Measurements from ENCODE around the gene HIVEP3. TPM values are rescaled to one million over a fixed set of nuclear protein-coding genes. Genes with fewer than 3 reads are reported as not detected.

The HIVEP3 gene
- total RNA-seq, 1 experiment from 2014 or later: 1.4 TPM

GRCh38 chr1:41652384-41653265 lies 266.1 kb downstream of the HIVEP3 start:
- no peak for DNase-seq (ENCODE audit: low read depth)
- in situ Hi-C loops (cut with HindIII; ENCODE audit: low pct_unique_long_range_greater_than_20kb, low sequenced_read_pairs): no loop called here

DNA sequence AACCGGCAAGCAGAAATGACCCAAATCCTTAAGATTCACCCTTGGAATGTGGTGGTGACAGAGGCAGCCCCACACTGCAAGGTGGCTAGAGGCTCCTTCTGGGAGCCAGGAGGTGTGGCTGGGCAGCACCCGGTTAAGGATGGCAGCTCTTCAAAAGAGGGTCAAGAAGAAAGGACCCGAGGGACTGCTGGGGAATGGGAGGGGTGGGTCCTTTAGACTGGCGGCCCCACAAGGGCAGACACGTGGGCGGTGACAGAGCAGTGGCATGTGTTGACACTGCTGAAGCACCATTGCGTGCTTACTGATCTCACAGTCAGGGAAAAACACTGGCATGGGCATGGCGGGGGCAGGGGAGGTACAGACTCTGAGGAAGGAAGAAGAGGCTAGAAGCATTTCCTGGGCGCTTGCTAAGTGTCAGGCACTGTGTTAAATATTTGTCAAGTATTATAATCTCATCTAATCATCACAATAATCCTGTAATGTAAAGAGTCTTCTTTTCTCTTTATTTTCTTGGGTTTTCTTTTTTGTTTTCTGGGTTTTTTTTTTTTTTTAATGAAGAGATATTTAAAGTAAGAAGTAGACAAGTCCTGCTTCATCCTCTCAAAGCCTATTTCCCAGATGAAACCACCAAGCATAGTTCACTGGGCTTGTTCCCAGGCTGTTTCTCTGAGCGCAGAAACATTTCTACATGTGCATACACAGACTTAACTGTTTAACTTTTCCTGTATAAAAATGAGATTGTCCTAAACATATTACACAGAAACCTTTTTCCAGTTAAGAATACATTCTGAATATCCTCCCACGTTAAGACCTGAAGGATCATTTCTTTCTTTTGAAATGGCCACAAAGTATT lies 268.5 kb downstream of the HIVEP3 start:
- in situ Hi-C loops (cut with HindIII; ENCODE audit: low pct_unique_long_range_greater_than_20kb, low sequenced_read_pairs): no loop called here
- DNase-seq (ENCODE audit: low read depth): no peak

- in situ Hi-C loops (cut with HindIII; ENCODE audit: low pct_unique_long_range_greater_than_20kb, low sequenced_read_pairs): no loop called here
- no peak for DNase-seq (ENCODE audit: low read depth)
Observed at GRCh38 chr1:41649396-41650027, 269.2 kb downstream of the HIVEP3 start.

DNA sequence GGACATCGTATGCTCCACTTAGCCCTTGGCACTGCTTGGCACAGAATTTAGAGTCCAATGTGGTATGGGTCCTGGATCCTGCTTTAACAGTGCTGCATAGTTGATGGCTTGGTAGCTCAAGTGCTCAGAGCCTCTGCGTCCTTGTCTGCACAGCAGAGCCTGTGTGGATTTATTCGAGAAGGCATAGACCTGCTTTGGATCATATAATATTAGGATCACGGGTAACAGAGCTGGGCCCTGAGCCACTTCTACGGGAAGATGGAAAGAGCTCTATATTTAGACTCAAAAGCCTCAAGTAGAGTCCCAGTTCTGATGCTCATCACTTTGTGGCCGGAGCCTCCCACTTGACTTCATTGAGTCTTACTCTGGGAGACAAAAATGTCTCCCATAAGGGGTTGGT lies 269.9 kb downstream of the HIVEP3 start:
- DNase-seq (ENCODE audit: low read depth): no peak
- in situ Hi-C loops (cut with HindIII; ENCODE audit: low pct_unique_long_range_greater_than_20kb, low sequenced_read_pairs): no loop called here

DNA sequence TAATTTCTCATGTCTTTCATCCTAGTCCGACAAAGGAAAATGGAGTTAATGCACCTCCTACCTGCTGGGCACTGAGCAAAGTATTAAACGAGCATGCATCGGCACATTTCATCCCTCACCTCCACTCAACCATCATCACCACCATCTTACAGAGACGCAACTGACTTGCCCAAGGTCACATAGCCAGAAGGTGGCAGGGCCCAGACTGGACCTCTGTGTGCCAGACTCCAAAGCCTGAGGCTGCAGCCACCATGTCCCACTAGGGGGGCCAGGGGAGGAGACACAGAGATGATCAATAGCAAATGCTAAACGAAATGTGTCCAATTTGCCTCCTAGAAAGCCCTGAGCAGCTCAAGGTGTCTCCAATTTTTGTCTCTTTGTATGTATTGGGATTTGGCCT lies 270.5 kb downstream of the HIVEP3 start:
- in situ Hi-C loops (cut with HindIII; ENCODE audit: low pct_unique_long_range_greater_than_20kb, low sequenced_read_pairs): no loop called here
- no peak for DNase-seq (ENCODE audit: low read depth)

GRCh38 chr1:41647221-41648135 lies 271.2 kb downstream of the HIVEP3 start:
- no peak for DNase-seq (ENCODE audit: low read depth)
- in situ Hi-C loops (cut with HindIII; ENCODE audit: low pct_unique_long_range_greater_than_20kb, low sequenced_read_pairs): no loop called here

DNA sequence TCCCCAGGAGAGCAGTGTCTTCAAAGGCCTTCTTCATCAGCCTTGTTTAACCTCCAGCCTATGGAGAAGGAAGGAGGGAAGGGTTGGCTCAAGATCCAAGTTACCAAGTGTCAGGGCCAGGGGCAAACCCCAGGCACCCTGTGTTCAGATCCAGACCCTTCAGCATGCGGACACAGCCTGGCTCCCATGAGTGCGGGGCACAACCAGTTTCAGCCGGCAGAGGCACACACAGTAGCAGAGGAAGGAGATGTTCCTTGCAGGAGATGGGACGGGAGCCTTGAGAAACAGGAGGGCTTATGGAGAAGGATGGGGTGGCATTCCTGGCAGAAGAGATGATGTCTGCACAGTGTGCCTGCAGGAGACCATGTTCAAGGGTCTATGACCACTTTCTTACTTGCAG lies 272.5 kb downstream of the HIVEP3 start:
- in situ Hi-C loops (cut with HindIII; ENCODE audit: low pct_unique_long_range_greater_than_20kb, low sequenced_read_pairs): no loop called here
- DNase-seq (ENCODE audit: low read depth): no peak

GRCh38 chr1:41645062-41645461 lies 273.7 kb downstream of the HIVEP3 start:
- in situ Hi-C loops (cut with HindIII; ENCODE audit: low pct_unique_long_range_greater_than_20kb, low sequenced_read_pairs): no loop called here
- DNase-seq (ENCODE audit: low read depth): no peak

GRCh38 chr1:41642922-41643821 lies 275.6 kb downstream of the HIVEP3 start:
- in situ Hi-C loops (cut with HindIII; ENCODE audit: low pct_unique_long_range_greater_than_20kb, low sequenced_read_pairs): no loop called here
- DNase-seq (ENCODE audit: low read depth): no peak

- DNase-seq (ENCODE audit: low read depth): no peak
- in situ Hi-C loops (cut with HindIII; ENCODE audit: low pct_unique_long_range_greater_than_20kb, low sequenced_read_pairs): no loop called here
Observed at GRCh38 chr1:41641941-41642527, 276.7 kb downstream of the HIVEP3 start.

DNA sequence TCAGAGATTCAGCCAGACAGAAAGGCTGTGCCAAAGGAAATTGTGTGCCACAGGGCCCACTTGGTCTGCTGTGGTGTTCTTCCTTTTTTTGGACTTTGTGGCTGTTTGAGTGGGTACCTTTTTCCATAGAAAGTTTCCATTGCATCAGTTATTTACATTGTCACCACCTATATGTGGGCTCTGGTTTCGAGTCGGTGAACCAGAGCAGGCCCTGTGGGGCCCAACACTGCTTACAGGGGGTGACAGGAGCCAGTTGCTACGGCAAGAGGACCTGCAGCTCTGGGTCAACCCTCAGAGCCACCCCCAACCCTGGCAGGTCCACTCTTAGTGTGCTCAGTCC lies 277.3 kb downstream of the HIVEP3 start:
- DNase-seq (ENCODE audit: low read depth): no peak
- in situ Hi-C loops (cut with HindIII; ENCODE audit: low pct_unique_long_range_greater_than_20kb, low sequenced_read_pairs): no loop called here

DNA sequence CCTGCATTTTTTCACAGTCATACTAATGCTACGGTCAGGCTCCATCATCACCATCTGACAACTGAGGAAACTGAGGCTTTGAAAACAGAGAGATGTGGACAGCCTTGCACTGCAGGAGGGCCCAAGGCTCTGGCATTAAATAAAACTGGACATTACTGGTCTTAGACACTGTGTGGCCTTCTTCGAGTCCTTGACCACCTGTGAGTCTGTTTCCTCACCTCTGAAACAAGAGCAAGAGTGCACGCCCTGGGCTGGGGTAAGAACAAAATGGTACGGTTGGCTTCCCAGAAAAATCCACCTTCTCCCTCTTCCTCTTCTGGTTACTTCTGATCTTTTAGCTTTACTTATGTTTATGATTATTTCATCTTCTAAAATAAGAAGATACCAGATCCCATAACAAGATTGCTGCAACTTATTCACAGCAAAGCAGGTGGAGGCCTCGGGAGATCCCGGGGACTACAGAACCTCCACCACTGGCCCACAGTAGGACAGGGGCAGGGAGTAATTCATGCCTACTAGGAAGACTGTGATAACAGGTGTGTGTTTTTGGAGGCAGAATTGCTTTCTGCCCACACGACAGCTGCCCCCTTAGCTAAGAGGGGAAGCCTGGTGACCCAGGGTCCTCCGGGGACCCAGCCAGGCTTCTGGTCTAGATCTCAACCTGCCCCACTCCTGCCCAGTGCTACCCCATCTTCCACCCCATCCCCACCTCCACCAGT lies 277.8 kb downstream of the HIVEP3 start:
- no peak for DNase-seq (ENCODE audit: low read depth)
- in situ Hi-C loops (cut with HindIII; ENCODE audit: low pct_unique_long_range_greater_than_20kb, low sequenced_read_pairs): no loop called here

DNA sequence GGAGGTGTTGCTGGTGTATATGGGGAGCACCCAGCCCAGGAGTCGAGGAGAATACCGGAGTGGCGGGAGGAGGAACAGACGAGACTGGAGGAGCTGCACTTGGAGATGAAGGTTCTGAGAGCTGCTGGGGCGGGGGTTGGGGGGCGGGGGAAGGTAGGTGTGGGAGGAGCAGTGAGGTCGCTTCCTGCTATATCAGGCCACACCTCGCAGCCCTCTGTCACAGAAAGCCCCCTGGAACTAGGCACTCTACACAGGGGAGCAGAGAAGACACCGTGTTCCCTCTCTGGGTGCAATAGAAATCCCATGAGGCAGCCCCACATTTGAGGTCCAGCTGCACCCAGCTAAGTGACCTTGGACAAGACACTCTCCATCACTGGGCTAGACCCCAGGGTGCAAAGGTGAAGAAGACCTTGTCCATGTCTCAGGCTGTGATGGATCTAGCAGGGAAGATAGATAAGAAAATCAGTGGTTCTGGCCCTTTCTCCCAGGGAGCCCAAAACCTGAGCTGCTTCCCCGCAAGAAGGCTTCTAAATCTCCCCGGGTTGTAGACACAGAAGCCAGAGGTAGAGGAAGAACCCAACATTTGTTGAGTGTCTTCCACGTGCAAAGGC lies 278.5 kb downstream of the HIVEP3 start:
- no peak for DNase-seq (ENCODE audit: low read depth)
- in situ Hi-C loops (cut with HindIII; ENCODE audit: low pct_unique_long_range_greater_than_20kb, low sequenced_read_pairs): no loop called here

GRCh38 chr1:41639332-41639936 lies 279.3 kb downstream of the HIVEP3 start:
- in situ Hi-C loops (cut with HindIII; ENCODE audit: low pct_unique_long_range_greater_than_20kb, low sequenced_read_pairs): no loop called here
- no peak for DNase-seq (ENCODE audit: low read depth)
